Middle frontal gyrus (tissue), 1 donor: ENCODE measurements around the gene IGF1R.
"Not testable (repeated sequence)": the region's sequence is repeated elsewhere in the genome, so short reads cannot be mapped to it uniquely, and the experiment has no call there.

Experiments
- DNase-seq: peaks from one replicate; pipeline ENCODE4 v3.0.0-alpha.2; 2015; ENCODE audit warnings: low spot score; ENCODE audit errors: extremely low spot score

IGF1R gene

DNA sequence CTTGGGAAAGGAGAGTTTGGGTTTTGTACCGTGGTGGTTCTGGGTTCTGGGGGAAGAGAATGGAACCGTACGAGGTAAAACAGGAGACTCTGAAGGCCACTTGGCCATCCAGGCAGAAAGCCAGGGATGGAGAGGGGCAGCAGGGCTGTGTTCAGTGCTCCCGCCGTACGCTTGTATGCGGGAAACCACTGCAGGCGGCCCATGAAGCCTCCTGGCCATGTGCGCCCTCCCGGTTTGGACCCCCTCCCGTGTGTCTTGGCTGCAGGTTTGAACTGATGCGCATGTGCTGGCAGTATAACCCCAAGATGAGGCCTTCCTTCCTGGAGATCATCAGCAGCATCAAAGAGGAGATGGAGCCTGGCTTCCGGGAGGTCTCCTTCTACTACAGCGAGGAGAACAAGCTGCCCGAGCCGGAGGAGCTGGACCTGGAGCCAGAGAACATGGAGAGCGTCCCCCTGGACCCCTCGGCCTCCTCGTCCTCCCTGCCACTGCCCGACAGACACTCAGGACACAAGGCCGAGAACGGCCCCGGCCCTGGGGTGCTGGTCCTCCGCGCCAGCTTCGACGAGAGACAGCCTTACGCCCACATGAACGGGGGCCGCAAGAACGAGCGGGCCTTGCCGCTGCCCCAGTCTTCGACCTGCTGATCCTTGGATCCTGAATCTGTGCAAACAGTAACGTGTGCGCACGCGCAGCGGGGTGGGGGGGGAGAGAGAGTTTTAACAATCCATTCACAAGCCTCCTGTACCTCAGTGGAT lies 308.6 kb downstream of the IGF1R start:
- DNase-seq = no peak

DNA sequence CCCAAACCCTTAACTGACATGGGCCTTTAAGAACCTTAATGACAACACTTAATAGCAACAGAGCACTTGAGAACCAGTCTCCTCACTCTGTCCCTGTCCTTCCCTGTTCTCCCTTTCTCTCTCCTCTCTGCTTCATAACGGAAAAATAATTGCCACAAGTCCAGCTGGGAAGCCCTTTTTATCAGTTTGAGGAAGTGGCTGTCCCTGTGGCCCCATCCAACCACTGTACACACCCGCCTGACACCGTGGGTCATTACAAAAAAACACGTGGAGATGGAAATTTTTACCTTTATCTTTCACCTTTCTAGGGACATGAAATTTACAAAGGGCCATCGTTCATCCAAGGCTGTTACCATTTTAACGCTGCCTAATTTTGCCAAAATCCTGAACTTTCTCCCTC lies 309.3 kb downstream of the IGF1R start:
- no peak for DNase-seq

DNA sequence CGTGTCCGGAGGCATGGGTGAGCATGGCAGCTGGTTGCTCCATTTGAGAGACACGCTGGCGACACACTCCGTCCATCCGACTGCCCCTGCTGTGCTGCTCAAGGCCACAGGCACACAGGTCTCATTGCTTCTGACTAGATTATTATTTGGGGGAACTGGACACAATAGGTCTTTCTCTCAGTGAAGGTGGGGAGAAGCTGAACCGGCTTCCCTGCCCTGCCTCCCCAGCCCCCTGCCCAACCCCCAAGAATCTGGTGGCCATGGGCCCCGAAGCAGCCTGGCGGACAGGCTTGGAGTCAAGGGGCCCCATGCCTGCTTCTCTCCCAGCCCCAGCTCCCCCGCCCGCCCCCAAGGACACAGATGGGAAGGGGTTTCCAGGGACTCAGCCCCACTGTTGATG lies 309.7 kb downstream of the IGF1R start:
- DNase-seq = no peak

DNA sequence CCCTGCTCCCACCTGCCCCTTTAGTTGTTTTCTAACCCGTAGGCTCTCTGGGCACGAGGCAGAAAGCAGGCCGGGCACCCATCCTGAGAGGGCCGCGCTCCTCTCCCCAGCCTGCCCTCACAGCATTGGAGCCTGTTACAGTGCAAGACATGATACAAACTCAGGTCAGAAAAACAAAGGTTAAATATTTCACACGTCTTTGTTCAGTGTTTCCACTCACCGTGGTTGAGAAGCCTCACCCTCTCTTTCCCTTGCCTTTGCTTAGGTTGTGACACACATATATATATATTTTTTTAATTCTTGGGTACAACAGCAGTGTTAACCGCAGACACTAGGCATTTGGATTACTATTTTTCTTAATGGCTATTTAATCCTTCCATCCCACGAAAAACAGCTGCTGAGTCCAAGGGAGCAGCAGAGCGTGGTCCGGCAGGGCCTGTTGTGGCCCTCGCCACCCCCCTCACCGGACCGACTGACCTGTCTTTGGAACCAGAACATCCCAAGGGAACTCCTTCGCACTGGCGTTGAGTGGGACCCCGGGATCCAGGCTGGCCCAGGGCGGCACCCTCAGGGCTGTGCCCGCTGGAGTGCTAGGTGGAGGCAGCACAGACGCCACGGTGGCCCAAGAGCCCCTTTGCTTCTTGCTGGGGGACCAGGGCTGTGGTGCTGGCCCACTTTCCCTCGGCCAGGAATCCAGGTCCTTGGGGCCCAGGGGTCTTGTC lies 310.7 kb downstream of the IGF1R start:
- DNase-seq = no peak

DNA sequence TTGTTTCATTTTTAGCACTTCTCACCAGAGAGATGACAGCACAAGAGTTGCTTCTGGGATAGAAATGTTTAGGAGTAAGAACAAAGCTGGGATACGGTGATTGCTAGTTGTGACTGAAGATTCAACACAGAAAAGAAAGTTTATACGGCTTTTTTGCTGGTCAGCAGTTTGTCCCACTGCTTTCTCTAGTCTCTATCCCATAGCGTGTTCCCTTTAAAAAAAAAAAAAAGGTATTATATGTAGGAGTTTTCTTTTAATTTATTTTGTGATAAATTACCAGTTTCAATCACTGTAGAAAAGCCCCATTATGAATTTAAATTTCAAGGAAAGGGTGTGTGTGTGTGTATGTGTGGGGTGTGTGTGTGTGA lies 311.3 kb downstream of the IGF1R start:
- no peak for DNase-seq

DNA sequence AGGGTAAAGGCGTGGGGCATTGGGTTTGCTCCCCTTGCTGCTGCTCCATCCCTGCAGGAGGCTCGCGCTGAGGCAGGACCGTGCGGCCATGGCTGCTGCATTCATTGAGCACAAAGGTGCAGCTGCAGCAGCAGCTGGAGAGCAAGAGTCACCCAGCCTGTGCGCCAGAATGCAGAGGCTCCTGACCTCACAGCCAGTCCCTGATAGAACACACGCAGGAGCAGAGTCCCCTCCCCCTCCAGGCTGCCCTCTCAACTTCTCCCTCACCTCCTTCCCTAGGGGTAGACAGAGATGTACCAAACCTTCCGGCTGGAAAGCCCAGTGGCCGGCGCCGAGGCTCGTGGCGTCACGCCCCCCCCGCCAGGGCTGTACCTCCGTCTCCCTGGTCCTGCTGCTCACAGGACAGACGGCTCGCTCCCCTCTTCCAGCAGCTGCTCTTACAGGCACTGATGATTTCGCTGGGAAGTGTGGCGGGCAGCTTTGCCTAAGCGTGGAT lies 312.3 kb downstream of the IGF1R start:
- DNase-seq = no peak

DNA sequence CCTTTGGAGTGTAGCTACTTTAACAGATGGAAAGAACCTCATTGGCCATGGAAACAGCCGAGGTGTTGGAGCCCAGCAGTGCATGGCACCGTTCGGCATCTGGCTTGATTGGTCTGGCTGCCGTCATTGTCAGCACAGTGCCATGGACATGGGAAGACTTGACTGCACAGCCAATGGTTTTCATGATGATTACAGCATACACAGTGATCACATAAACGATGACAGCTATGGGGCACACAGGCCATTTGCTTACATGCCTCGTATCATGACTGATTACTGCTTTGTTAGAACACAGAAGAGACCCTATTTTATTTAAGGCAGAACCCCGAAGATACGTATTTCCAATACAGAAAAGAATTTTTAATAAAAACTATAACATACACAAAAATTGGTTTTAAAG lies 315.1 kb downstream of the IGF1R start:
- no peak for DNase-seq

DNA sequence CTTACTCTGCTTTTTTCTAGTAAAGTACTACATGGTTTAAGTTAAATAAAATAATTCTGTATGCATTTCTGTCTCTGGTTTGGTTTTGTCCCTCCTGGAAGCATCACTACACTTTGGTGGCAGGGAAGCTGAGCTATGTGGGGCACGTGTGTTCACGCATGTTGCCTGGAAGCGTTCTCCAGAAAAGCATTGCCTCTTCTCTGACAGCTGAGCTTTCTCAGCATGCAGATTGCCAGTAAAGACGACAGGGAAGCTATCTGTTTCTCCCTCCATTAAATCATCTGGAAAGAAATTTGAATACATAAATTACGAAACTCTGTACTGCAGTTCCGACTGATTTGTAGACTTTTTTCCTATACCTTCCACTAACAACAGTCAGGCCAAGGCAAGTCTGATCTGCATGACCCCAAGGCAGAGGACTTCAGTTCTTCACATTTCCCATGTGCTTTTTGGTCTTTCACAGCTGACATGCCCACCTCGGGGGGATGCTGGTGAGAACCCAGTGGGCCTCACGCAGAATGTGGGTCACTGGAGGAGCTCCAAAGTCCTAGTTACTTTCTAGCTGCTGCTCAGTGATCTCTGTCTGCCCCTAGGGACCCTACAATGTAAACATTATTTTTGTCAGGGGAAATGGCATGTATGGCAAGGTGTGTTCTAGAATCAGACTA lies 316.3 kb downstream of the IGF1R start:
- DNase-seq = no peak

DNA sequence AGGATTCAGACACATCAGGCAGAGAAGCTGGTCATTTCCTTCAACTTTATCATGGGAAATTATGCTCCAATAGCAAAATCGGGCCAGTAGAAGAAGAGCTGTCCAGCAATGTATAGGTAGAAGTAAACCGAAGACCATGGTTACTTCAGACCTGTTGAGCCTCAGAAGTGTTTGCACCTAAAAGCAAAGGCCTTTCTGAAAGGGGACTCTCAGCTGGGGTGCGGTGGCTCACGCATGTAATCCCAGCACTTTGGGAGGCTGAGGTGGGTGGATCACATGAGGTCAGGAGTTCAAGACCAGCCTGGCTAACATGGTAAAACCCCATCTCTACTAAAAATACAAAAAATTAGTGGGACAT lies 316.8 kb downstream of the IGF1R start:
- not testable (repeated sequence) for DNase-seq

DNA sequence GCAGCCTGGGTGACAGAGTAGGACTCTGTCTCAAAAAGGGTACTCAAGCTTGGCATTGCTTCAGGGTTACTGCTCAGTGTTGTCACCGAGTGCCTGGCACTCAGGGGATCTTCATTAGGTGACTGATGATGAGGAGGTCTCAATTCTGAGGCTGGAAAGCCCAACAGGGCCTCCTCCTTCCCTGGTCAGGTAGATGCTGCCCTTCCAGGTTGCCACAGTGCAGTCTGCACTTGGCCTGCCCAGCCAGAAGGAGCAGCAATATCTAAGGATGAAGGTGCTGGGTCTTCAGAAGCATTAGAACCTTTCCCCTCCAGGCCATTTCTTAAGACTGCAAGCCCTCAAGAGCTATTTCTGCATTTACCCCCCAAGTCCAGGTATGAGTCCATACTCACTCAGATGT lies 317.3 kb downstream of the IGF1R start:
- no peak for DNase-seq

DNA sequence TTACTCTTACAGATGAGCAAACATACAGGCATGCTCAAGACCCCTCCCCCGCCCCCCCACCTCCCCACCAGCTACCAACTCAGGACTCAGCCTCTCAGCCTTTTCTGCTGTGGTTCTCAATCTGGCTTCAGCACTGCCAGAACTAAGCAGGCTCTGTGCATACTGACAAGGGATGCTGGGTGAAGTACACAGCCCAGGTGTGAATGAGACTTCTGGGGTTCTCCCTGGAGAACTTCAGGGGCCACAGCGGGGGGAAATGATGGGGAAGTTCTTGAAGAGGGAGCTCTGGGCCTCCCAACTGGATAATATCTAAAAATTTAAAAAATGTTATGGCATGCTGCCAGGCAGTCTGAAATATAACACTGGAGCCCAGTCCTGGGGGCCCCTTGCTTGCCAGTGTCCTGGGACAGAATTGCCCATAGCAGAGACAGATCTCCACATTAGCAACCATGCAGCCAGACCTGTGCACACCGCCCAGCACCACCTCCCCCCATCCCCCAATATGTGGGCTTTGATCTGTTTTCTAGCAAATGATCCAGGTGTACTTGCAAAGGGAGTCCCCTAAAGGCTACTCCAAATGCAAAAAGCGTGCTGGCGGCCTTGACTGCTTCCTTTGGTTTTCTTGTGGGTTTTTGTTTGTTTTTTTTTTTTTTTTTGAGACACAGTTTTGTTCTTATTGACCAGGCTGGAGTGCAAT lies 317.9 kb downstream of the IGF1R start:
- DNase-seq = no peak

DNA sequence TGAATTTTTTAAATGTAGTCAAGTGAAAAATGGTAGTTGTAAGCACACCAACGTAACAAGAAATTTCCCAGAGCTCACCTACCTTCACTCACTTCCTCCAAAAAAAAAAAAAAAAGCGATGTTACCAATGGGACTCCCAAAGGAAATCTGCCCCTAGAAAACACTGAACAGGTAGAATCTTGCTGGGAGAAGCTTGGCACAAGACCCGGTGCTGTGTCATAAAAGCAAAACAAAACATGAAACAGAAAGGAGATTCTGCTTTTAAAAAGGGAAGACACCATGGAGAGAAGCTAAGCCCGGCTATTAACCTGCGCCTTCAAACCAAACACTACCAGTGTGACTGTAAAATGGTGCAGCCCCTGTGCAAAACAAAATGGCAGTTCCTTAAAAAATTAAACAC lies 318.8 kb downstream of the IGF1R start:
- no peak for DNase-seq

DNA sequence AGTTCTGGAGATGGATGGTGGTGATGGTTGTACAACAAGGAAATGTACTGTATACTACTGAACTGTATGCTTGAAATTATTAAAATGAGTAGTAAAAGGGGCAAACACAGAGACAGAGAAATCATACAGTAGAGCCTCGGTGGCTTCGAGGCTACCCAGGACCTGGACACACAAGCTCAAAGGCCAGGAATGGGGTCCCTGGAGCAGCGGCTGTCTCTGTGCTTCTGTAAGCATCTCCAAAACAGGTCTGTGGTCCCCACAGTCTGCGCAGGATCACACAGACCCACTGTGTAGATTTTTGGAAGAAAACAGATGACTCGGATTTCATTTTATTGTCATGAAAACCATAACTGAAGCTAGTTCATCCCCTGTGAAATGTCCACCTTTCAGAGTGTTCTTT lies 319.6 kb downstream of the IGF1R start:
- DNase-seq = no peak

DNA sequence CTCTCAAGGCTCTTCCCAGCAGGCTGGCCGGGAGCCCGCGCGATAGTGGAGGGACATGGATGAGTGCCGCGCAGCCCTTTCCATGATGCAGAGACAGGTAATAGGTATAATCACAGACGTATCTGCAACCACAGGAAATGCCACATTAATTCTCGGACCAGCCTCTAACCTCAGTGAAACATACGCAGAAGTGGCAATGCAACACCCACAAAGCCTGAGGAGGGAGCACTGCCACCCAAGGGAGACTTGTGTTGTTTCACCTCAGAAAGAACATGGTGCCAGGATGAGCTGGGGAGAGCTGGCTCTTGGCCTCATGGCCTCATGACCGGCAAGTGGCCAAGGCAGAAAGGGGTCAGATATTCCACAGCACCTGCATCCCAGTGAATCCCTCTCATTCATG lies 320.2 kb downstream of the IGF1R start:
- DNase-seq = no peak

DNA sequence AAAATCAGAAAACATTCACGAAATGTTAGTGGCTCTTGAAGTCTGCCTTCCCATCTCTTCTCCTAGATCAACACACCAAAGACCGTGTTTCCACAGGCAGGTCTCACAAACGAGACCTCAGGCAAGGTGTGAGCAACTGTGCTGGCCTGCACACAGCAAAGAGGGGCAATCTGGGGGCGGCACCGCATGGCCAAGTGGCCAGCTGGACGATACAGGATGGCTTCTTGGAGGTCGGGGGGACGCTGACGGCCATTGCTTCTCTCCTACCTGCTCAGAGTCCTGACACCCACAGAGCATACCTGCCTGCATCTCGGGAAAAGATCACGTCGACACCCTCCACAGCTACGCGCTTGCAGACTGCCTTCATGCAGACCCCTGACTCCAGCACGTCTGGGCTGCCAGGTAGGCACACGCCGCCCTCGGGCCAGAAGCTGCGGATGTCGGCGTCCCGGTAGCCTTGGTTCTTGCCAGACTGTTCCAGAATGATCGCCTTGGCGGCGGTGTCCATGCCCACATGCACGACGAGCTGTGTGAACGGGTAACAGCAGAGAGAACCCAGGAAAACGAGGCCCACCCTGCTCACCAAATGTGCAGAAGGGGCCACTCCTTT lies 320.9 kb downstream of the IGF1R start:
- DNase-seq = no peak

DNA sequence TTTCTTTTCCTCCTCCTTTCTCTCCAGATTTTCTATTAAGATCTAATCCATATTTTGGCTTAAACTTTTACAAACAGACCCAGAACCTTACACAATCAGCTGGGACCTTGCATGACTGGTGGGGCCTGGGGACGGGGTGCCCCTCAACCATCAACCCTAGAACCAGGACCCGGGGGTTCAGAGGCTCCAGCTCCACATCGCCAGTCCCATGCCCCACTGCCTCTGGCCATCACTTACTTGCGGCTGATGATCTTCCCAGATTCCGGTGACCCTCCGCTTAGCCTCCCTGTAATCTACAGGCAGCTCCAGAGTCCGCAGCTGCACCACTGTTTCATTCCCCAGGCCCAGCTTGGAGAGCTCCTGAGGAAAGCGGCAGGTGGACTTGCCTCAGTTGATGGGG lies 322.5 kb downstream of the IGF1R start:
- no peak for DNase-seq

DNA sequence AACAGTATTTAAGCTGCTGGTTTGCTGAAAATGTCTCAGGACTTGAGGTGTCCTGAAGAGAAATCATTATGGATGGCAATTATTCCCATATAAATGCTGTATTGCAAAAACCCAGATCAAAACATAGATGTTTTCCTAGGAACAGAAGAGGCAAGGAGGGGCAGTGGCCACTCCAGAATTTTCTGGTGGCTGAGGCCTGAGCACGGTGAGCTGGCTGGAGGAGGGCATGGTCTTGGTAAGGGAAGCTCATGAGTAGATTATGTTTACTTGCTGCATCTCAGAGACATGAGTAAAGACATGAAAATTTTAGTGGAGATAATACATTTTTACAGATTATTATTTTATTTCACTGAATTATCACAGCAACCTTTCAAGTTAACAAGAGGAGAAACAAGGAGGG lies 328.2 kb downstream of the IGF1R start:
- no peak for DNase-seq

DNA sequence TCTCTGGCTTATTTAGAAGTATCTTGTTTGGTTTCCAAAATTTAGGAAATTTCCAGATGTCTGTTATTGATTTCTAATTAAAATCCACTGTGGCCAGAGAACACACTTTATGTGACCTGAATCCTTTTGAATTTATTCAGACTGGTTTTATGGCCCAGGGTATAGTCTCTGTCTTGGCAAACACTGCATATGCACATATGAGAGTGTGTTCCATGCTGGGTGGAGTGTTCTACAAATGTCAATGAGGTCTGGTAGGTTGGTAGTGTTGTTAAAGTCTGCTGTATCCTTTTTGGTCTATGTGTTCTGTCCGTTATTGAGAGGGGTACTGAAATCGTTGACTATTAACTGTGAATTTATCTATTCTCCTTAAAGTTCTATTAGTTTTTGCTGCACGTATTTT lies 329.1 kb downstream of the IGF1R start:
- no peak for DNase-seq

DNA sequence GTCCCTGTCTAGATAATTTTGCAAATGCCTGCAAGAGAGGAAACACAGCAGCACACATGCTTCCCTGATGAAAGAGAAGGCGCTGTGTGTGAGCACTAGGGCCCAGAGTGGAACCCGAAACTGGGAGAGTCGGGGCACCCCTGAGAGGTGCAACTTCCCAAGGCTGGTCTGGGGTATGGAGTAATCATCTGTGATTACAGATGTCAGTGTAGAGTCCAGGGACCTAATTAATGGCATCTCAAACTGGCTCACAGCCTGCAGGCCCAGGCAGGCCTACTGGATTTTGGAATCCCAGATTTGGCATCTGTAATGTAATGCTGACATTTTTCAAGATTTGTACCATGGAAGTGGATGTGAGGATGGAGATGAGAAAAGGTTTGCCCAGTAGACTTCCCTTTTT lies 329.8 kb downstream of the IGF1R start:
- DNase-seq = no peak

DNA sequence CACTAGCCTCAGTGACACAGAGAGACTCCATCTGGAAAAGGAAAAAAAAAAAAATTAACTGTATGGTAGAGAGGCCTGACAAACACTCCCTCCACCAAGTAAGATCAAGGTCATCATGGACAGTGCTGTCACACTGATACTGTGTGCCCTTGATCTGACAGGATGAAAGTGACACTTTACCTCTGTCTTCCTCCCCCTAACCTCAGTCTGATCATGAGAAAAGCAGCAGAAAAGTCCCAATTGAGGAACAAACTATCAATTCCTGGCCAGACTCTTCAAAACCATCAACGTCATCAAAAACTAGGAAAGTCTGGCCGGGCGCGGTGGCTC lies 332.5 kb downstream of the IGF1R start:
- DNase-seq = no peak

DNA sequence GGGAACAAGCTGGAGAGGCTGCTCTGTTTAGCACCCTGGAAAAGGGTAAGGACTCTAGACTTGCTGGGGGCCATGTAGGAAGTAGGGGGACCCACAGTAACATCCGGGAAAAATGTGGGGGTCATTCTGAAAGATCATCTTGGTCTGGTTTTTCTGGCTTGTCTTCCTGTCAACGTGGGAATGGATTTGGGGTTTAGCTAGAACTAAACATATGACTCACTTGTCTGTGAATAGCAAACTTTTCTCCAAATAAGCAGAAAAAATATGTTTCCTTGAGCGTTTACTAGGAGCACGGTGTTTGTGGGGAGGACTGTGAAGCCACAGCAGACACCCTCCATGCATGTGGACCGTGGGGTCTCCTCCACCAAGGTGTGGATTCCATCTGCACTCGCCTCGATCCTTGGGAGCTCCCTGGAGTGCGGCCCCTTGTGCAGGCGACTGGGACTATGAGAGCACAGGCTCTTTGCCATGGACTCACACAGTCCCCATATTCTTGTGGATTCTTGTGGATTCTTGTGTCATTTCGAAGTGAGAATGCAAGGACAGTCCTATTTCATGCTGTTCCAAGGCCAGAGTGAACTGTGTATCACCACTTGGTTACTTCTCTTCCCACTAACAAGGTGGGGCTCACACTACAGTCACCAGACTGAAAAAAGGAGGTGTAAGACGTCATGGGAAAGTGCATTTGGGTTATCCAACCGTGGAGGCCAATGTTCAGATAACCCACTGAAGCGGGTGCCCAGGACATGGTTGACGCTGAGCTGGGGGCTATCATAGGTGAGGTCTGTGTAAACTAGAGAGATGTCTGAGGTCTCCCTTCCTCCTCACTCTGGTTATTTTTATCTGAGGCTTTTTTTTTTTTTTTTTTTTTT lies 333.7 kb downstream of the IGF1R start:
- DNase-seq = no peak
